Measurements from ENCODE around the gene M1AP. TPM values are rescaled to one million over a fixed set of nuclear protein-coding genes. Genes with fewer than 3 reads are reported as not detected.
A peak's percentile ranks its signal among the peaks of the same experiment; 100 is the strongest.

The M1AP gene
- total RNA-seq, 4 donors from 2014 or later: 0.27 TPM; not detected in 3

- no peak overlapping the region for H3K27ac ChIP-seq
- no peak for DNase-seq
- in situ Hi-C loops (cut with MboI; ENCODE audit: low pct_ligation_motif_present in 1 of 4, low pct_unique_long_range_greater_than_20kb in 1 of 4, low sequenced_read_pairs in 3 of 4): no loop called here
- WGBS, 2 donors (ENCODE audit: low coverage in 1 of 2): 10 to 26% methylated on average over 2 to 5 of the region's 5 CpGs
- peaks cover 4 to 23% (median 19%) of the 10 kb centered on the region in 4 donors for H3K4me1 ChIP-seq
- no peaks in the 10 kb centered on the region for H3K9me3 ChIP-seq
- H3K27me3 ChIP-seq: no peaks in the 10 kb centered on the region
- no peaks in the 10 kb centered on the region for H3K36me3 ChIP-seq
- no peak overlapping the region for H3K4me3 ChIP-seq
- intact Hi-C loops (cut with DNase I; ENCODE audit: low total_unique reads): no loop called here
- TF ChIP-seq EP300 (IDR thresholded peaks at IDR 0.05; ENCODE audit: low read depth) (no peak), CTCF (IDR thresholded peaks at IDR 0.05) (no peak), POLR2AphosphoS5 (IDR thresholded peaks at IDR 0.05) (no peak)
Observed at GRCh38 chr2:74559912-74560311, 88.2 kb downstream of the M1AP start.

- H3K4me1 ChIP-seq: peaks cover 4 to 30% (median 19%) of the 10 kb centered on the region in 4 donors
- in situ Hi-C loops (cut with MboI; ENCODE audit: low pct_ligation_motif_present in 1 of 4, low pct_unique_long_range_greater_than_20kb in 1 of 4, low sequenced_read_pairs in 3 of 4): no loop called here
- H3K27me3 ChIP-seq: no peaks in the 10 kb centered on the region
- WGBS, 2 donors (ENCODE audit: low coverage in 1 of 2): 40 to 59% methylated on average over 4 to 7 of the region's 7 CpGs
- DNase-seq: no peak
- H3K4me3 ChIP-seq: no peak overlapping the region
- no peaks in the 10 kb centered on the region for H3K9me3 ChIP-seq
- intact Hi-C loops (cut with DNase I; ENCODE audit: low total_unique reads): no loop called here
- TF ChIP-seq CTCF (IDR thresholded peaks at IDR 0.05) (no peak), POLR2AphosphoS5 (IDR thresholded peaks at IDR 0.05) (no peak), EP300 (IDR thresholded peaks at IDR 0.05; ENCODE audit: low read depth) (no peak), POLR2A (IDR thresholded peaks at IDR 0.05) (no peak)
- no peaks in the 10 kb centered on the region for H3K36me3 ChIP-seq
- H3K27ac ChIP-seq: peak overlapping the region; percentile 9 to 55 (median 22)
Observed at GRCh38 chr2:74558284-74559230, 89.6 kb downstream of the M1AP start.

- Histone ChIP-seq H3K36me3 (no peaks in the 10 kb centered on the region), H3K9me3 (no peaks in the 10 kb centered on the region), H3K27me3 (no peaks in the 10 kb centered on the region), H3K27ac (no peak overlapping the region), H3K4me3 (no peak overlapping the region), H3K4me1 (peaks cover 4 to 35% (median 19%) of the 10 kb centered on the region in 4 donors)
- intact Hi-C loops (cut with DNase I; ENCODE audit: low total_unique reads): no loop called here
- WGBS, 2 donors (ENCODE audit: low coverage in 1 of 2): 78 to 82% methylated on average over 1 to 6 of the region's 6 CpGs
- in situ Hi-C loops (cut with MboI; ENCODE audit: low pct_ligation_motif_present in 1 of 4, low pct_unique_long_range_greater_than_20kb in 1 of 4, low sequenced_read_pairs in 3 of 4): no loop called here
- TF ChIP-seq POLR2A (IDR thresholded peaks at IDR 0.05) (no peak), CTCF (IDR thresholded peaks at IDR 0.05) (no peak), EP300 (IDR thresholded peaks at IDR 0.05; ENCODE audit: low read depth) (no peak)
- DNase-seq: no peak
Observed at GRCh38 chr2:74556831-74557370, 91.2 kb downstream of the M1AP start.

GRCh38 chr2:74556159-74556558 lies 92.0 kb downstream of the M1AP start:
- Histone ChIP-seq H3K27ac (peak overlapping the region in 2 of 4 donors; percentile 84 to 91), H3K36me3 (no peaks in the 10 kb centered on the region), H3K9me3 (no peaks in the 10 kb centered on the region), H3K27me3 (no peaks in the 10 kb centered on the region), H3K4me1 (peaks cover 4 to 35% (median 19%) of the 10 kb centered on the region in 4 donors), H3K4me3 (peak overlapping the region in 1 of 4 donors; percentile 92)
- WGBS, 2 donors (ENCODE audit: low coverage in 1 of 2): 91% methylated on average over 14 of the region's 14 CpGs; no CpG with 5 or more reads in 1 of the 2 donors
- intact Hi-C loops (cut with DNase I; ENCODE audit: low total_unique reads) (no loop called here), in situ Hi-C loops (cut with MboI; ENCODE audit: low pct_ligation_motif_present in 1 of 4, low pct_unique_long_range_greater_than_20kb in 1 of 4, low sequenced_read_pairs in 3 of 4) (no loop called here)
- TF ChIP-seq POLR2AphosphoS5 (IDR thresholded peaks at IDR 0.05) (no peak), POLR2A (IDR thresholded peaks at IDR 0.05) (no peak), CTCF (IDR thresholded peaks at IDR 0.05) (no peak), EP300 (IDR thresholded peaks at IDR 0.05; ENCODE audit: low read depth) (no peak)
- no peak for DNase-seq
